HepG2 (cell line): Measurements from ENCODE around the gene USP34. TPM values are rescaled to one million over a fixed set of nuclear protein-coding genes. Genes with fewer than 3 reads are reported as not detected.
A peak's percentile ranks its signal among the peaks of the same experiment; 100 is the strongest.

Experiments
- AKAP8 ChIP-seq: sonication (generic); formaldehyde crosslinking; IDR thresholded peaks from 2 replicates; pipeline ENCODE4 v1.5.1; 2020; ENCODE audit warnings: mild to moderate bottlenecking, missing genetic modification reagents
- BCLAF1 ChIP-seq: fragments of 450-650 bp; IDR thresholded peaks from 2 replicates; pipeline ENCODE4 v1.6.1; 2017; ENCODE audit warnings: mild to moderate bottlenecking
- EHMT2 ChIP-seq: fragments of 200-600 bp; sonication (generic); IDR thresholded peaks from 2 replicates; pipeline ENCODE4 v1.7.0; 2017; ENCODE audit warnings: antibody characterized with exemption, low read depth, low read length, borderline replicate concordance
- MAX ChIP-seq: IDR thresholded peaks from 2 replicates; pipeline ENCODE4 v1.6.1; 2012; ENCODE audit warnings: inconsistent platforms
- MLXIP ChIP-seq: sonication (generic); formaldehyde crosslinking; IDR thresholded peaks from 2 replicates; pipeline ENCODE4 v1.9.0; 2021; ENCODE audit warnings: missing genetic modification reagents, borderline replicate concordance
- PRPF4 ChIP-seq: fragments of 200-400 bp; formaldehyde crosslinking; IDR thresholded peaks from 2 replicates; pipeline ENCODE4 v1.6.1; 2016; ENCODE audit warnings: low read length, low read depth; ENCODE audit not compliant: poor library complexity, severe bottlenecking
- RARA ChIP-seq: IDR thresholded peaks from 2 replicates; pipeline ENCODE4 v1.6.1; 2016; ENCODE audit warnings: missing genetic modification reagents, missing compliant biosample characterization
- REL ChIP-seq: sonication (generic); formaldehyde crosslinking; conservative IDR thresholded peaks from 2 replicates; pipeline ENCODE4 v1.8.0; 2022; ENCODE audit warnings: mild to moderate bottlenecking, missing genetic modification reagents, moderate library complexity
- TBL1XR1 ChIP-seq: fragments of 150-350 bp; IDR thresholded peaks from 2 replicates; pipeline ENCODE4 v1.6.1; 2014; ENCODE audit warnings: borderline replicate concordance, low read length; ENCODE audit not compliant: partially characterized antibody
- ZGPAT ChIP-seq: IDR thresholded peaks from 2 replicates; pipeline ENCODE4 v1.6.1; 2016; ENCODE audit warnings: mild to moderate bottlenecking
- ZNF12 ChIP-seq: sonication (generic); formaldehyde crosslinking; IDR thresholded peaks from 2 replicates; pipeline ENCODE4 v1.5.0; 2020; ENCODE audit warnings: missing genetic modification reagents
- ZNF451 ChIP-seq: sonication (generic); formaldehyde crosslinking; IDR thresholded peaks from 2 replicates; pipeline ENCODE4 v1.5.0; 2020; ENCODE audit warnings: mild to moderate bottlenecking, missing genetic modification reagents
- ZXDC ChIP-seq: sonication (generic); formaldehyde crosslinking; IDR thresholded peaks from 2 replicates; pipeline ENCODE4 v1.5.0; 2020; ENCODE audit warnings: mild to moderate bottlenecking, missing genetic modification reagents
- polyA plus RNA-seq, 8 experiments: library from polyadenylated mRNA; depleted of rRNA in 3 of 8; stranded (reverse) in 7 of 8; unstranded in 1 of 8; fragments of >200 nt; fragmentation: Illumina TruSeq in 4 of 8; extraction: Trizol in 4 of 8; gene quantifications; 2 replicates each; pipeline versions ENCODE4 v1.2.1 to v1.2.3, GENCODE V29; 2011 to 2016; ENCODE audit warnings: low read depth in 4 of 8, missing spikeins in 1 of 8, mixed read lengths in 1 of 8; ENCODE audit not compliant: insufficient read depth in 1 of 8
- total RNA-seq, 5 experiments: library from RNA; depleted of rRNA; stranded (reverse); fragments of >200 nt; fragmentation: Illumina TruSeq; extraction: Trizol; gene quantifications; 2 replicates each; pipeline ENCODE4 v1.2.3, GENCODE V29; 2016; ENCODE audit warnings: low read depth in 1 of 5

Gene USP34
- total and polyA plus RNA-seq, 2 of the 13 experiments (the other 11 are each of a cell fraction or from before 2014, with no cell fraction given), result 99.2 to 100 TPM

- 0 out of 2 replicates have a peak, but pooled peaks have one; percentile 15 for TF ChIP-seq ZNF12 (CRISPR knock-in tag)
- no peak for TF ChIP-seq RARA
- TF ChIP-seq TBL1XR1, result peak; percentile 8
- TF ChIP-seq MAX, result peak; percentile 90
- TF ChIP-seq PRPF4, result no peak
- no peak for TF ChIP-seq ZXDC (CRISPR knock-in tag)
- no peak for TF ChIP-seq ZGPAT (CRISPR knock-in tag)
- no peak for TF ChIP-seq REL (CRISPR knock-in tag)
- TF ChIP-seq EHMT2, result no peak
- no peak for TF ChIP-seq AKAP8 (CRISPR knock-in tag)
- TF ChIP-seq BCLAF1, result no peak
- TF ChIP-seq MLXIP (CRISPR knock-in tag), result no peak
- no peak for TF ChIP-seq ZNF451 (CRISPR knock-in tag)
Observed at GRCh38 chr2:61471905-61472805, 1.3 kb upstream of the USP34 start (continued).
